ENCODE measurements around the gene RNU7-1. TPM values are rescaled to one million over a fixed set of nuclear protein-coding genes. Genes with fewer than 3 reads are reported as not detected.

Gene RNU7-1
- total and polyA plus RNA-seq, 9 of the 15 experiments (the other 6 are each of a cell fraction or from before 2014, with no cell fraction given): not detected

GRCh38 chr12:6964605-6965025, 21.0 kb downstream of the RNU7-1 start (continued):
- TF ChIP-seq ZNF696 (CRISPR knock-in tag; conservative IDR thresholded peaks at IDR 0.05) (no peak), ZNF133 (CRISPR knock-in tag; IDR thresholded peaks at IDR 0.05) (no peak), ZBTB49 (CRISPR knock-in tag; IDR thresholded peaks at IDR 0.05; ENCODE audit: borderline replicate concordance) (no peak), CREB3 (tag; conservative IDR thresholded peaks at IDR 0.05; ENCODE audit: low read depth) (0 out of 2 replicates have a peak, but pooled peaks have one; percentile 20), C11orf30 (IDR thresholded peaks at IDR 0.05; ENCODE audit: low read depth) (no peak), TEAD4 (IDR thresholded peaks at IDR 0.05; ENCODE audit: low read length) (peak; percentile 89), TEAD4 (CRISPR knock-in tag; IDR thresholded peaks at IDR 0.05; ENCODE audit: borderline replicate concordance) (no peak), ZFP91 (CRISPR knock-in tag; IDR thresholded peaks at IDR 0.05) (no peak), HDAC6 (IDR thresholded peaks at IDR 0.05; ENCODE audit: low read depth, low read length) (no peak), ZNF75A (CRISPR knock-in tag; IDR thresholded peaks at IDR 0.05) (no peak), DPF2 (IDR thresholded peaks at IDR 0.05) (peak; percentile 80), STAT5A (IDR thresholded peaks at IDR 0.05; ENCODE audit: borderline replicate concordance, low read length) (peak; percentile 75; the same call in 1 of the 2 replicates), SPI1 (IDR thresholded peaks at IDR 0.05; ENCODE audit: borderline replicate concordance, low read depth, low read length) (no peak), DLX4 (CRISPR knock-in tag; IDR thresholded peaks at IDR 0.05) (no peak), GMEB1 (CRISPR knock-in tag; IDR thresholded peaks at IDR 0.05) (no peak), ATF2 (CRISPR knock-in tag; IDR thresholded peaks at IDR 0.05) (no peak), KLF16 (IDR thresholded peaks at IDR 0.05) (peak; percentile 75; the same call in 1 of the 2 replicates), USF1 (CRISPR knock-in tag; IDR thresholded peaks at IDR 0.05) (no peak), EP300 (IDR thresholded peaks at IDR 0.05; ENCODE audit: low read length) (peak; percentile 91)

Data from K562 (cell line).